ENCODE measurements around the gene OR12D1.

OR12D1 gene

DNA sequence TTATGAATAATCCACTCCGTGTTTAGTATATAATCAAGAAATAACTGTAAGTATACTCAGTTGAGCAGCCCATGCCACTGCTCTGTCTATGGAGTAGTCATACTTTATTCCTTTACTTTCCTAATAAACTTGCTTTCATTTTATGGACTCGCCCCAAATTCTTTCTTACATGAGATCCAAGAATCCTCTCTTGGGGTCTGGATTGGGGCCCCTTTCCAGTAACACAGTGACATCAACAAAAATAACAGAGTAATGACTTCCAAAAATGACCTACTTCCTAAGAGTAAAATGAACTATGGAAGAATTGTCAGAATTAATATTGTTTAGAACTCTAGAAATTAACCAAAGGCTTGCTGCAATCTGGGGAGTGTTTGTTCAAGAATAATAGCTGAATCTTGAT lies 51.1 kb downstream of the OR12D1 start:
- DNase-seq: no peak

GRCh38 chr6:29466241-29466640 lies 51.5 kb downstream of the OR12D1 start:
- no peak for DNase-seq
